SK-N-SH (cell line): ENCODE results near the gene AR. TPM values are rescaled to one million over a fixed set of nuclear protein-coding genes. Genes with fewer than 3 reads are reported as not detected.

Source experiments
- CTCF ChIA-PET: fragments of 300-600, 350-600 bp; formaldehyde crosslinking; extraction: SDS; loops from one replicate; lab custom pipeline; 2021; lab: Yijun Ruan, JAX
- POLR2A ChIA-PET: fragments of 350-600 bp; sonication (Branson Sonifier 250); formaldehyde crosslinking; extraction: SDS; loops from one replicate; lab custom pipeline; 2020; ENCODE audit warnings: antibody characterized with exemption, inconsistent platforms; lab: Yijun Ruan, JAX
- DNase-seq: peaks from one replicate; pipeline ENCODE4 v3.0.0; 2012
- H2AFZ ChIP-seq: fragments of 200-600 bp; sonication (generic); 2 replicates; pipeline ENCODE4 v1.8.1; 2016; ENCODE audit warnings: antibody characterized with exemption, mild to moderate bottlenecking, low read depth
- H3F3A ChIP-seq: fragments of 200-600 bp; sonication (generic); replicated peaks from 2 replicates; pipeline ENCODE3; 2016; ENCODE audit warnings: antibody characterized with exemption, mild to moderate bottlenecking; ENCODE audit not compliant: insufficient read depth
- H3K27ac ChIP-seq, 2 experiments: fragments of 200-500 bp in 1 of 2; fragments of 200-600 bp in 1 of 2; sonication (Bioruptor generic) in 1 of 2; sonication (generic), shearing (Covaris generic) in 1 of 2; 2 replicates each; pipeline versions ENCODE4 v1.5.1 to v1.6.1; 2014 to 2016; ENCODE audit warnings: low read depth in 2 of 2, inconsistent platforms in 1 of 2, low read length in 1 of 2, mild to moderate bottlenecking in 1 of 2, mixed read lengths in 1 of 2
- H3K27me3 ChIP-seq: fragments of 200-600 bp; sonication (generic), shearing (Covaris generic); 2 replicates; pipeline ENCODE4 v1.6.1; 2016; ENCODE audit warnings: mixed run types; ENCODE audit not compliant: insufficient read depth
- H3K36me3 ChIP-seq, 2 experiments: fragments of 200-500 bp in 1 of 2; fragments of 200-600 bp in 1 of 2; sonication (Bioruptor generic) in 1 of 2; sonication (generic) in 1 of 2; replicated peaks in 1 of 2; 2 replicates each; pipeline versions ENCODE3 to v1.5.1; 2014 to 2016; ENCODE audit warnings: low read length in 1 of 2, mild to moderate bottlenecking in 1 of 2; ENCODE audit not compliant: insufficient read depth in 2 of 2, control insufficient read depth in 1 of 2
- H3K4me1 ChIP-seq, 2 experiments: fragments of 200-500 bp in 1 of 2; fragments of 200-600 bp in 1 of 2; sonication (Bioruptor generic) in 1 of 2; sonication (generic), shearing (Covaris generic) in 1 of 2; 2 replicates each; pipeline versions ENCODE4 v1.5.1 to v1.6.1; 2014 to 2016; ENCODE audit warnings: low read depth in 1 of 2, low read length in 1 of 2, mixed run types in 1 of 2; ENCODE audit not compliant: insufficient read depth in 2 of 2, control insufficient read depth in 1 of 2
- H3K4me2 ChIP-seq: fragments of 200-600 bp; sonication (generic), shearing (Covaris generic); 2 replicates; pipeline ENCODE4 v1.6.1; 2017; ENCODE audit warnings: mixed run types
- H3K4me3 ChIP-seq, 2 experiments: fragments of 200-500 bp in 1 of 2; fragments of 200-600 bp in 1 of 2; sonication (Bioruptor generic) in 1 of 2; sonication (generic), shearing (Covaris generic) in 1 of 2; 2 replicates each; pipeline versions ENCODE4 v1.5.1 to v1.8.1; 2014 to 2016; ENCODE audit warnings: low read depth in 2 of 2, inconsistent platforms in 1 of 2, low read length in 1 of 2, mild to moderate bottlenecking in 1 of 2, mixed read lengths in 1 of 2, moderate library complexity in 1 of 2
- H3K79me2 ChIP-seq: fragments of 200-600 bp; sonication (generic); 2 replicates; pipeline ENCODE4 v1.8.1; 2017; ENCODE audit warnings: mild to moderate bottlenecking; ENCODE audit not compliant: insufficient read depth
- H3K9ac ChIP-seq: fragments of 200-600 bp; sonication (generic); 2 replicates; pipeline ENCODE4 v1.6.1; 2017; ENCODE audit warnings: mixed run types
- H3K9me2 ChIP-seq: fragments of 200-600 bp; sonication (generic); 2 replicates; pipeline ENCODE4 v1.6.1; 2017; ENCODE audit warnings: mixed run types
- H3K9me3 ChIP-seq: fragments of 200-600 bp; sonication (generic); 2 replicates; pipeline ENCODE4 v1.6.1; 2017; ENCODE audit warnings: mixed run types, mild to moderate bottlenecking, moderate library complexity
- H4K20me1 ChIP-seq: fragments of 200-600 bp; sonication (generic); 2 replicates; pipeline ENCODE4 v1.6.1; 2017; ENCODE audit warnings: mild to moderate bottlenecking, mixed run types; ENCODE audit not compliant: insufficient read depth
- ELF1 ChIP-seq: IDR thresholded peaks from 2 replicates; pipeline ENCODE4 v1.4.0; 2012
- EZH2phosphoT487 ChIP-seq: fragments of 200-600 bp; sonication (generic); IDR thresholded peaks from 2 replicates; pipeline ENCODE4 v1.6.1; 2017; ENCODE audit warnings: low read depth, mixed run types, mild to moderate bottlenecking, antibody characterized with exemption, moderate library complexity, borderline replicate concordance
- FOXJ3 ChIP-seq: sonication (generic); formaldehyde crosslinking; IDR thresholded peaks from 2 replicates; pipeline ENCODE4 v1.5.1; 2020; ENCODE audit warnings: mild to moderate bottlenecking, missing genetic modification reagents
- FOXM1 ChIP-seq: IDR thresholded peaks from 2 replicates; pipeline ENCODE4 v1.4.0; 2012; ENCODE audit warnings: low read depth, mild to moderate bottlenecking
- JUND ChIP-seq: IDR thresholded peaks from 2 replicates; pipeline ENCODE4 v1.4.0; 2012
- MEF2A ChIP-seq: IDR thresholded peaks from 2 replicates; pipeline ENCODE4 v1.4.0; 2012; ENCODE audit warnings: low read depth, borderline replicate concordance
- MXI1 ChIP-seq: IDR thresholded peaks from 2 replicates; pipeline ENCODE4 v1.6.1; 2012; ENCODE audit warnings: mild to moderate bottlenecking, low read depth, low read length, improper control_type of control experiment
- POLR2AphosphoS5 ChIP-seq: IDR thresholded peaks from 2 replicates; pipeline ENCODE4 v1.6.1; 2012; ENCODE audit warnings: low read depth, low read length
- RAD21 ChIP-seq: IDR thresholded peaks from 2 replicates; pipeline ENCODE4 v1.6.1; 2012; ENCODE audit warnings: mild to moderate bottlenecking, low read length
- RCOR1 ChIP-seq: fragments of 150-350 bp; IDR thresholded peaks from 2 replicates; pipeline ENCODE4 v1.6.1; 2017; ENCODE audit warnings: antibody characterized with exemption, low read length
- RFX5 ChIP-seq: IDR thresholded peaks from 2 replicates; pipeline ENCODE4 v1.6.1; 2012; ENCODE audit warnings: mild to moderate bottlenecking, improper control_type of control experiment, low read length
- SMC3 ChIP-seq: IDR thresholded peaks from 2 replicates; pipeline ENCODE4 v1.6.1; 2012; ENCODE audit warnings: low read depth, low read length, improper control_type of control experiment
- TEAD4 ChIP-seq: IDR thresholded peaks from 2 replicates; pipeline ENCODE4 v1.4.0; 2012; ENCODE audit warnings: mild to moderate bottlenecking, borderline replicate concordance; ENCODE audit not compliant: insufficient read depth
- WGBS: methylation state at CpG from one replicate; pipeline ENCODE4 v1.1.6; 2017; ENCODE audit warnings: low lambda C conversion rate; 5-methylcytosine and 5-hydroxymethylcytosine counted together
- polyA plus RNA-seq, 3 experiments: library from polyadenylated mRNA; depleted of rRNA; stranded (reverse); fragments of >200 nt; gene quantifications; 2 replicates each; pipeline ENCODE4 v1.2.3, GENCODE V29; 2012
- TF ChIP-seq, protein P1 (sequence below): IDR thresholded peaks from 2 replicates; pipeline ENCODE4 v1.4.0; 2012; ENCODE audit warnings: low read depth
- TF ChIP-seq, protein P2 (sequence below): IDR thresholded peaks from 2 replicates; pipeline ENCODE4 v1.4.0; 2012; ENCODE audit warnings: low read depth, borderline replicate concordance
- TF ChIP-seq, protein P3 (sequence below): fragments of 200-600 bp; sonication (generic); IDR thresholded peaks from 2 replicates; pipeline ENCODE4 v1.6.1; 2017; ENCODE audit warnings: antibody characterized with exemption, mild to moderate bottlenecking, moderate library complexity
- TF ChIP-seq, protein P4 (sequence below): fragments of 150-350 bp; IDR thresholded peaks from 2 replicates; pipeline ENCODE4 v1.6.1; 2017; ENCODE audit warnings: antibody characterized with exemption, low read length, low read depth, borderline replicate concordance

Gene AR
- polyA plus RNA-seq, 1 of the 3 experiments (the other 2 are of a cell fraction) = not detected

DNA sequence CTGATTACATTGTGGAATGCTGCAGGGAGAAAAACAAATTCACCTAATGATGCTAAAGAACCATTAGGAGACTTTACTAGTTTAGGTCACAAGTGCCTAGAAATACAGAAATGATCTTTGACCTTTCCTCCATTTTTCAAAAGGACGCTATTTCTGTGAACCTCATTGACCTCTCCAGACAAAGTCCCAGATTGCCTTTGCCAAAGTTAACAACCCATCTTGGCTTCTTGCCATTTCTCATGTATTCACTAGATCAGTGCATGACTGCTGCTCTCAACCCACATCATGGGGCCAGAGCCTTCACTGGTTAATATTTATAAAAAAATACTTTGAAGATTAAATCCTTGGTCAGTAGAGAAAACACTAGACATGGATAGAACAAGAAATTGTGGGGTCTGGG is 19.9 kb upstream of the AR start:
- TF ChIP-seq EZH2phosphoT487 (no peak), FOXJ3 (CRISPR knock-in tag) (no peak), MEF2A (no peak), RAD21 (no peak), ELF1 (no peak), MXI1 (no peak), SMC3 (no peak), RCOR1 (no peak), JUND (no peak), FOXM1 (no peak), RFX5 (no peak), POLR2AphosphoS5 (no peak), TEAD4 (no peak)
- TF ChIP-seq, protein P1, sequence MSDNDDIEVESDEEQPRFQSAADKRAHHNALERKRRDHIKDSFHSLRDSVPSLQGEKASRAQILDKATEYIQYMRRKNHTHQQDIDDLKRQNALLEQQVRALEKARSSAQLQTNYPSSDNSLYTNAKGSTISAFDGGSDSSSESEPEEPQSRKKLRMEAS = no peak
- TF ChIP-seq, protein P2, sequence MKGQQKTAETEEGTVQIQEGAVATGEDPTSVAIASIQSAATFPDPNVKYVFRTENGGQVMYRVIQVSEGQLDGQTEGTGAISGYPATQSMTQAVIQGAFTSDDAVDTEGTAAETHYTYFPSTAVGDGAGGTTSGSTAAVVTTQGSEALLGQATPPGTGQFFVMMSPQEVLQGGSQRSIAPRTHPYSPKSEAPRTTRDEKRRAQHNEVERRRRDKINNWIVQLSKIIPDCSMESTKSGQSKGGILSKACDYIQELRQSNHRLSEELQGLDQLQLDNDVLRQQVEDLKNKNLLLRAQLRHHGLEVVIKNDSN = no peak
- TF ChIP-seq, protein P3, sequence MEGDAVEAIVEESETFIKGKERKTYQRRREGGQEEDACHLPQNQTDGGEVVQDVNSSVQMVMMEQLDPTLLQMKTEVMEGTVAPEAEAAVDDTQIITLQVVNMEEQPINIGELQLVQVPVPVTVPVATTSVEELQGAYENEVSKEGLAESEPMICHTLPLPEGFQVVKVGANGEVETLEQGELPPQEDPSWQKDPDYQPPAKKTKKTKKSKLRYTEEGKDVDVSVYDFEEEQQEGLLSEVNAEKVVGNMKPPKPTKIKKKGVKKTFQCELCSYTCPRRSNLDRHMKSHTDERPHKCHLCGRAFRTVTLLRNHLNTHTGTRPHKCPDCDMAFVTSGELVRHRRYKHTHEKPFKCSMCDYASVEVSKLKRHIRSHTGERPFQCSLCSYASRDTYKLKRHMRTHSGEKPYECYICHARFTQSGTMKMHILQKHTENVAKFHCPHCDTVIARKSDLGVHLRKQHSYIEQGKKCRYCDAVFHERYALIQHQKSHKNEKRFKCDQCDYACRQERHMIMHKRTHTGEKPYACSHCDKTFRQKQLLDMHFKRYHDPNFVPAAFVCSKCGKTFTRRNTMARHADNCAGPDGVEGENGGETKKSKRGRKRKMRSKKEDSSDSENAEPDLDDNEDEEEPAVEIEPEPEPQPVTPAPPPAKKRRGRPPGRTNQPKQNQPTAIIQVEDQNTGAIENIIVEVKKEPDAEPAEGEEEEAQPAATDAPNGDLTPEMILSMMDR = no peak
- TF ChIP-seq, protein P4, sequence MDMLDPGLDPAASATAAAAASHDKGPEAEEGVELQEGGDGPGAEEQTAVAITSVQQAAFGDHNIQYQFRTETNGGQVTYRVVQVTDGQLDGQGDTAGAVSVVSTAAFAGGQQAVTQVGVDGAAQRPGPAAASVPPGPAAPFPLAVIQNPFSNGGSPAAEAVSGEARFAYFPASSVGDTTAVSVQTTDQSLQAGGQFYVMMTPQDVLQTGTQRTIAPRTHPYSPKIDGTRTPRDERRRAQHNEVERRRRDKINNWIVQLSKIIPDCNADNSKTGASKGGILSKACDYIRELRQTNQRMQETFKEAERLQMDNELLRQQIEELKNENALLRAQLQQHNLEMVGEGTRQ = no peak
- Histone ChIP-seq H3K79me2 (no peaks in the 10 kb centered on the region), H3K9ac (no peak overlapping the region), H3K4me1 (no peaks in the 10 kb centered on the region), H3F3A (no peaks in the 10 kb centered on the region), H3K4me3 (no peak overlapping the region), H4K20me1 (no peaks in the 10 kb centered on the region), H3K36me3 (no peaks in the 10 kb centered on the region), H2AFZ (no peak overlapping the region), H3K27me3 (no peaks in the 10 kb centered on the region), H3K27ac (no peak overlapping the region), H3K9me3 (no peaks in the 10 kb centered on the region), H3K9me2 (no peaks in the 10 kb centered on the region), H3K4me2 (no peak overlapping the region)
- ChIA-PET POLR2A (no interaction called here), CTCF (interaction anchor here (0.6 kb wide), 1 partner anchor 18 kb away, joined by 3 read pairs; no protein-coding TSS in a partner anchor)
- no peak for DNase-seq
- 0% methylated on average over 1 of the region's 1 CpG for WGBS
